Heart left ventricle (tissue), 16 donors: ENCODE results near the gene MINK1. TPM values are rescaled to one million over a fixed set of nuclear protein-coding genes. Genes with fewer than 3 reads are reported as not detected.

Experiments used
- ATAC-seq, 4 donors: fragments of 200-7000 bp; cut with Tn5 transposase; one replicate each; pipeline ENCODE4 v1.9.1; 2020 to 2022; ENCODE audit warnings: moderate library complexity in 4 of 4, mild to moderate bottlenecking in 3 of 4, moderate number of reproducible peaks in 1 of 4
- DNase-seq, 5 donors: peaks; one replicate each; pipeline ENCODE4 v3.0.0-alpha.2; 2020
- H3K27ac ChIP-seq, 12 donors: fragments of 200-600 bp; sonication (generic) in 4 of 12; one replicate each; pipeline versions ENCODE4 v1.5.0 to v1.8.0; 2016 to 2022; ENCODE audit warnings: mild to moderate bottlenecking in 2 of 12
- H3K27me3 ChIP-seq, 9 donors: fragments of 200-600 bp; sonication (generic) in 2 of 9; one replicate each; pipeline versions ENCODE4 v1.5.1 to v1.8.0; 2016 to 2022; ENCODE audit warnings: mild to moderate bottlenecking in 3 of 9
- H3K36me3 ChIP-seq, 9 donors: fragments of 200-600 bp; sonication (generic) in 2 of 9; one replicate each; pipeline versions ENCODE4 v1.5.0 to v1.8.0; 2018 to 2022; ENCODE audit warnings: mild to moderate bottlenecking in 2 of 9
- H3K4me1 ChIP-seq, 12 donors: fragments of 200-600 bp; sonication (generic) in 4 of 12; one replicate each; pipeline versions ENCODE4 v1.5.0 to v1.8.0; 2016 to 2022; ENCODE audit warnings: mild to moderate bottlenecking in 3 of 12
- H3K4me3 ChIP-seq, 12 donors: fragments of 200-600 bp; sonication (generic) in 4 of 12; one replicate each; pipeline versions ENCODE4 v1.5.0 to v1.8.0; 2017 to 2022; ENCODE audit warnings: mild to moderate bottlenecking in 9 of 12, moderate library complexity in 4 of 12
- H3K9me3 ChIP-seq, 12 donors: fragments of 200-600 bp; sonication (generic) in 4 of 12; one replicate each; pipeline versions ENCODE4 v1.5.0 to v1.8.0; 2016 to 2022; ENCODE audit warnings: mild to moderate bottlenecking in 1 of 12
- CTCF ChIP-seq, 12 donors: fragments of 200-600 bp; sonication (generic) in 4 of 12; IDR thresholded peaks; one replicate each; pipeline versions ENCODE4 v1.5.0 to v1.8.0; 2018 to 2022; ENCODE audit warnings: antibody characterized with exemption in 12 of 12, mild to moderate bottlenecking in 5 of 12
- POLR2A ChIP-seq, 2 donors: fragments of 450-650 bp; IDR thresholded peaks; one replicate each; pipeline ENCODE4 v1.6.1; 2017; ENCODE audit warnings: antibody characterized with exemption in 2 of 2, mild to moderate bottlenecking in 2 of 2, moderate library complexity in 2 of 2
- WGBS, 4 donors: extraction: QIAGEN DNeasy Blood & Tissue Kit in 2 of 4; methylation state at CpG; one replicate each; pipeline versions ENCODE4 v1.1.5 to v1.1.7; 2013 to 2018; 5-methylcytosine and 5-hydroxymethylcytosine counted together
- intact Hi-C, 10 donors: fragments of 100-400 bp; cut with DNase I; formaldehyde crosslinking; loops; one replicate each; pipeline versions ENCODE4 v1.11.1 to v1.14.2; 2022
- polyA plus RNA-seq, 2 donors: library from polyadenylated mRNA; stranded (reverse); fragments of 200-250 nt; gene quantifications; one replicate each; pipeline ENCODE4 v1.2.3, GENCODE V29; 2013
- total RNA-seq, 9 donors: library from RNA; depleted of rRNA in 2 of 9; stranded (reverse); fragments of >200 nt in 2 of 9; fragmentation: NEBNext Ultra II Directional in 3 of 9; extraction: Animal tissue kit (Norgen Biotek cat#: 25700) in 3 of 9; gene quantifications; one replicate each; pipeline versions ENCODE4 v1.1.0 to v1.2.4, GENCODE V29; 2016 to 2023
- donor health status: ischemic (EF 13 %, LVEDD 7.1; RV severe dilation, severe dysfunction).
- donor health status: healthy with polysubstance abuse.
- donor health status: DM: no; HTN: yes; CAD: no.
- donor health status: DM: no; HTN: no; CAD: no.
- donor health status: ischemic (EF 25% LVEDD 6.9; RV normal size, moderate dysfunction).
- donor health status: ischemic (EF 25% LVEDD 5.7; RV mildly dilated, moderate dysfunction).
- donor health status: healthy.
- donor health status: DM: yes; HTN: yes; CAD: no.
- donor health status: ischemic (EF 35%, LVEDD 5.7; RV mildly dilated, moderate dysfunction).
- donor health status: nonischemic (EF 11% LVEDD 7.7; RV severe dilation, severe dysfunction).
- donor health status: DM: yes; HTN: yes; CAD: no.
- donor health status: PGD.
- donor health status: ischemic (EF 29% LVEDD 5.4; RV normal size, mild dysfunction).
- donor health status: nonischemic (EF 23%, LVEDD 6.1; RV moderate dilation, normal function).

The MINK1 gene
- total and polyA plus RNA-seq, 11 donors, result 23.1 to 55.8 (median 33.0) TPM

- Histone ChIP-seq H3K27ac (peak overlapping the region; percentile 91 to 100 (median 97)), H3K36me3 (peaks cover 0 to 71% (median 61%) of the 10 kb centered on the region in 9 donors), H3K4me3 (peak overlapping the region; percentile 76 to 98 (median 88)), H3K27me3 (no peaks in the 10 kb centered on the region), H3K4me1 (peaks cover 18 to 64% (median 41%) of the 10 kb centered on the region in 12 donors), H3K9me3 (no peaks in the 10 kb centered on the region)
- intact Hi-C loops, result loop anchor here in 4 of 10 donors (1.0 to 5.0 kb wide), 5 partner anchors 8 to 57 kb away; partner anchors contain the start of genes INCA1 (in 4 of the 4), KIF1C (in 4 of the 4), PFN1 (in 2 of the 4) and SPAG7 (in 1 of the 4)
- WGBS, 4 donors, result 1% methylated on average over 29 of the region's 29 CpGs
- TF ChIP-seq CTCF (IDR thresholded peaks at IDR 0.05), result no peak
- TF ChIP-seq POLR2A (IDR thresholded peaks at IDR 0.05), result no peak
- DNase-seq, result peak in 3 of 5 donors; percentile 82 to 85 (median 83)
- ATAC-seq, result peak; percentile 60 to 86 (median 79)
These were observed 107.6 kb downstream of the MINK1 start for GRCh38 chr17:4940555-4941318.

GRCh38 chr17:4941319-4941610 is 108.1 kb downstream of the MINK1 start:
- ATAC-seq (no peak), DNase-seq (no peak)
- TF ChIP-seq CTCF (IDR thresholded peaks at IDR 0.05) (no peak), POLR2A (IDR thresholded peaks at IDR 0.05) (no peak)
- intact Hi-C loops, result loop anchor here in 2 of 10 donors (5.0 kb wide), 2 partner anchors 34 to 56 kb away; partner anchors contain the start of genes INCA1 (in 1 of the 2) and KIF1C (in 1 of the 2)
- 41 to 53% (median 50%) methylated on average over 4 of the region's 4 CpGs for WGBS, 4 donors
- H3K27me3 ChIP-seq, result no peaks in the 10 kb centered on the region
- H3K9me3 ChIP-seq, result no peaks in the 10 kb centered on the region
- H3K4me3 ChIP-seq, result peak overlapping the region; percentile 76 to 98 (median 88)
- peaks cover 0 to 71% (median 64%) of the 10 kb centered on the region in 9 donors for H3K36me3 ChIP-seq
- H3K4me1 ChIP-seq, result peaks cover 19 to 69% (median 46%) of the 10 kb centered on the region in 12 donors
- H3K27ac ChIP-seq, result peak overlapping the region in 10 of 12 donors; percentile 91 to 99 (median 97)

- H3K4me1 ChIP-seq, result peaks cover 21 to 78% (median 55%) of the 10 kb centered on the region in 12 donors
- no peak for TF ChIP-seq POLR2A (IDR thresholded peaks at IDR 0.05)
- no peak for TF ChIP-seq CTCF (IDR thresholded peaks at IDR 0.05)
- H3K27me3 ChIP-seq, result no peaks in the 10 kb centered on the region
- H3K4me3 ChIP-seq, result peak overlapping the region in 1 of 12 donors; percentile 8
- ATAC-seq (no peak), DNase-seq (no peak)
- peak overlapping the region in 6 of 12 donors; percentile 11 to 99 (median 34) for H3K27ac ChIP-seq
- intact Hi-C loops, result loop anchor here in 2 of 10 donors (5.0 kb wide), 2 partner anchors 36 to 54 kb away; partner anchors contain the start of genes INCA1 (in 1 of the 2) and KIF1C (in 1 of the 2)
- H3K9me3 ChIP-seq, result no peaks in the 10 kb centered on the region
- peaks cover 0 to 62% (median 54%) of the 10 kb centered on the region in 9 donors for H3K36me3 ChIP-seq
- 62 to 72% (median 67%) methylated on average over 13 of the region's 13 CpGs for WGBS, 4 donors
These were observed 109.8 kb downstream of the MINK1 start for GRCh38 chr17:4942760-4943508.
